ENCODE measurements around the gene OSBP2.

DNA sequence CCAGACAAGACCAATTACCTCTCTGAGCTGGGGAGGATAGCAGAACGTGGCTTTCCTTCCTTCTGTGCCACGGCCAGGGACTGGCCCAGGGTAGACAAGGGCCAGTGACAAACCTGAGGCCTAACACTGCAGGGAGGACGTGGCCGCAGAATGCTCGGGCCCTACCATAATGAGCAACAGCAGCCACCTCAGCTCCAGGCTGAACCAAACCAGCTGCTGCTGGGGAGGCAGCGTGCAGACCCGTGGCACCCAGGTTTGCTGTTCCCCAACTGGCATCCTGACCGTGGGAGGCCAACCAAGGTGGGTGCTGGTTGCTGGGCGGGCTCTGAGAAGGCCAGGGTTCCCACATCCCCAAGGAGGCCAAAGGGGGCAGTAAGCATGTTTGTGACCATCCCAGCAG is 190.9 kb downstream of the OSBP2 start:
- TF ChIP-seq, protein P1, sequence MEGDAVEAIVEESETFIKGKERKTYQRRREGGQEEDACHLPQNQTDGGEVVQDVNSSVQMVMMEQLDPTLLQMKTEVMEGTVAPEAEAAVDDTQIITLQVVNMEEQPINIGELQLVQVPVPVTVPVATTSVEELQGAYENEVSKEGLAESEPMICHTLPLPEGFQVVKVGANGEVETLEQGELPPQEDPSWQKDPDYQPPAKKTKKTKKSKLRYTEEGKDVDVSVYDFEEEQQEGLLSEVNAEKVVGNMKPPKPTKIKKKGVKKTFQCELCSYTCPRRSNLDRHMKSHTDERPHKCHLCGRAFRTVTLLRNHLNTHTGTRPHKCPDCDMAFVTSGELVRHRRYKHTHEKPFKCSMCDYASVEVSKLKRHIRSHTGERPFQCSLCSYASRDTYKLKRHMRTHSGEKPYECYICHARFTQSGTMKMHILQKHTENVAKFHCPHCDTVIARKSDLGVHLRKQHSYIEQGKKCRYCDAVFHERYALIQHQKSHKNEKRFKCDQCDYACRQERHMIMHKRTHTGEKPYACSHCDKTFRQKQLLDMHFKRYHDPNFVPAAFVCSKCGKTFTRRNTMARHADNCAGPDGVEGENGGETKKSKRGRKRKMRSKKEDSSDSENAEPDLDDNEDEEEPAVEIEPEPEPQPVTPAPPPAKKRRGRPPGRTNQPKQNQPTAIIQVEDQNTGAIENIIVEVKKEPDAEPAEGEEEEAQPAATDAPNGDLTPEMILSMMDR (IDR thresholded peaks at IDR 0.05), result no peak
- no peak for TF ChIP-seq POLR2A (IDR thresholded peaks at IDR 0.05)
- TF ChIP-seq EP300 (IDR thresholded peaks at IDR 0.05), result no peak

All from tibial nerve (tissue), 4 donors.